Colon (tissue), 2 donors: ENCODE measurements around the gene GRM7.

Experiments
- FAIRE-seq: peaks from 2 replicates; lab custom pipeline; 2012; peaks lifted over from hg19 to GRCh38; lab: Jason Lieb, UNC
- donor health status: control.
- donor health status: control.

The GRM7 gene

GRCh38 chr3:7728566-7729519 is 867.9 kb downstream of the GRM7 start:
- no peak for FAIRE-seq

- FAIRE-seq: no peak
Measured at GRCh38 chr3:7733933-7734332, 873.0 kb downstream of the GRM7 start.

- no peak for FAIRE-seq
Measured at GRCh38 chr3:7734456-7734855, 873.5 kb downstream of the GRM7 start.

GRCh38 chr3:7737263-7737662 is 876.3 kb downstream of the GRM7 start:
- no peak for FAIRE-seq

GRCh38 chr3:7739754-7740153 is 878.8 kb downstream of the GRM7 start:
- FAIRE-seq: no peak

GRCh38 chr3:7740458-7740857 is 879.5 kb downstream of the GRM7 start:
- FAIRE-seq: no peak

- no peak for FAIRE-seq
Measured at GRCh38 chr3:7744850-7745249, 883.9 kb downstream of the GRM7 start.

- FAIRE-seq: no peak
Measured at GRCh38 chr3:7745711-7746110, 884.8 kb downstream of the GRM7 start.

- FAIRE-seq: no peak
Measured at GRCh38 chr3:7749931-7750695, 889.2 kb downstream of the GRM7 start.

GRCh38 chr3:7752005-7752404 is 891.1 kb downstream of the GRM7 start:
- no peak for FAIRE-seq

GRCh38 chr3:7754653-7755441 is 893.9 kb downstream of the GRM7 start:
- FAIRE-seq: no peak

- FAIRE-seq: no peak
Measured at GRCh38 chr3:7759630-7760029, 898.7 kb downstream of the GRM7 start.

GRCh38 chr3:7760718-7761117 is 899.8 kb downstream of the GRM7 start:
- FAIRE-seq: no peak

GRCh38 chr3:7764115-7764514 is 903.2 kb downstream of the GRM7 start:
- FAIRE-seq: no peak

GRCh38 chr3:7766530-7766929 is 905.6 kb downstream of the GRM7 start:
- no peak for FAIRE-seq

GRCh38 chr3:7779331-7779730 is 918.4 kb downstream of the GRM7 start:
- no peak for FAIRE-seq

GRCh38 chr3:7781395-7781794 is 920.5 kb downstream of the GRM7 start:
- FAIRE-seq: no peak

GRCh38 chr3:7787871-7788828 is 927.2 kb downstream of the GRM7 start:
- FAIRE-seq: no peak

- no peak for FAIRE-seq
Measured at GRCh38 chr3:7788881-7789280, 928.0 kb downstream of the GRM7 start.

- FAIRE-seq: no peak
Measured at GRCh38 chr3:7789324-7789723, 928.4 kb downstream of the GRM7 start.

GRCh38 chr3:7790141-7790540 is 929.2 kb downstream of the GRM7 start:
- FAIRE-seq: no peak
